HG02938 (cell line): ENCODE results near the gene TMEM51.
"Not testable (repeated sequence)": the region's sequence is repeated elsewhere in the genome, so short reads cannot be mapped to it uniquely, and the experiment has no call there.

ENCODE experiments used
- ATAC-seq: cut with Tn5 transposase; IDR thresholded peaks from one replicate; pipeline ENCODE4 v1.9.1; 2021; ENCODE audit warnings: mild to moderate bottlenecking, moderate library complexity; ENCODE audit not compliant: unreplicated experiment

The TMEM51 gene

GRCh38 chr1:15175324-15176094, 22.0 kb downstream of the TMEM51 start:
- not testable (repeated sequence) for ATAC-seq

- no peak for ATAC-seq
Measured at GRCh38 chr1:15176120-15176519, 22.6 kb downstream of the TMEM51 start.

GRCh38 chr1:15176898-15177665, 23.5 kb downstream of the TMEM51 start:
- no peak for ATAC-seq

GRCh38 chr1:15177710-15178166, 24.2 kb downstream of the TMEM51 start:
- ATAC-seq, result no peak

DNA sequence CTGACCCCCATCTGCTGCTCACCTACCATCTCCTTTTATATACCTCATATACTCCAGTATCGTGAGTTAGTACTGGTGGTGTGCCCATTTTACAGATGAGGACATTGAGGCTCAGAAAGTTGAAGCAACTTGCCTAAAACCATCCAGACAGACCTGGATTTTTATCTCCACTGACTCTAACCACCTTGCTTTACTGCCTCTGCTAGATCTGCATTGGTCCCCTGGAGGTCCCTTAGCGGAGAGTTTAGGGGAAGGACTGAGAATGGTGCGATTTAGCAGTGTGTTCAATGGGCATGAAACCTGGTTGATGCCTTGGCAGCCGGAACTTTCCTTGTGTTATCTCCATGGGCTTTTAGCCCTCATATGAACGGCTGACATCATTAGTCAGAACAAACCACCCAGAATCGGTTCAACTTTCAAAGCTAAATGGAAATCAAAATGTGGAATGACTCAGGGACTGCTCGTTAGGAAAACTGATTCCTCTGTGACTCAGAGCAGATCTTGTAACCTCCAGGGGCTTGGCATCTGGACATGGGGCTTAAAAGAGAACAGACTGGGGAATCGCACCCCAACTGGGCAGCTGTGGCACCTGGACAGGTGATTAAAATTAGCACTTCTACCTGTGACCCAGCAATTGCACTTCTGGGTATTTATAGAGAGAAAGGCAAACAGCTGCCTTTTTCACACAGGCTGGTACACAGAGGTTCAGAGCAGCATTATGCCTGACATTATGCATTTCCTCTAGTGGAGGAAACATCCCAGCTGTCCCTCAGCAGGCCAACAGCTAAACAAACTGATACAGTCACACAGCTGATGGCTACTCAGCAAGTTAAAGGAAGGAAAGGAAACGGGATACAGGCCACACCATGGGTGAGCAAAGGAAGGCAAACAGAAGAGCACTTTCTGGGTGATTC, 25.3 kb downstream of the TMEM51 start:
- no peak for ATAC-seq

- ATAC-seq, result no peak
Measured at GRCh38 chr1:15179485-15179883, 25.9 kb downstream of the TMEM51 start.

DNA sequence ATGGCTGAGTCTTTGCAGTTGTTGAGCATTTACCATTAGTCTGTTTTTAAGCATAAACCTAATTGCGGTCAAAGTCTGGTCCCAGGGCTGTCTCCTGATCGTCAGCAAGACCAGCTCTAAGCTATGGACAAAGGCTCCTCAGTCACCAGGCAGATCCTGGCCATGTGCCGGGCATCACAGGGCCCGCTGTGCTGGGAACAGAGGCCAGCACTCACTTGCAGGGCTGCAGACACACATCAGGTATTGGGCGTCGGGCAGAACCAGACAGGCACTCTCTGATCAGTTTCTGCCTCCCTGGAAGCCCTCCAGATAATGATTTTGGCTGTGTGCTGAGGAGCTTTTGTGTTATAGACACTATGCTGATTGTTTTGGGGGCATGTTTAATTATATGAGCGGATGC, 26.6 kb downstream of the TMEM51 start:
- no peak for ATAC-seq

- no peak for ATAC-seq
Measured at GRCh38 chr1:15180945-15181523, 27.5 kb downstream of the TMEM51 start.

- no peak for ATAC-seq
Measured at GRCh38 chr1:15181564-15181963, 28.0 kb downstream of the TMEM51 start.

- no peak for ATAC-seq
Measured at GRCh38 chr1:15184436-15185241, 31.1 kb downstream of the TMEM51 start.

DNA sequence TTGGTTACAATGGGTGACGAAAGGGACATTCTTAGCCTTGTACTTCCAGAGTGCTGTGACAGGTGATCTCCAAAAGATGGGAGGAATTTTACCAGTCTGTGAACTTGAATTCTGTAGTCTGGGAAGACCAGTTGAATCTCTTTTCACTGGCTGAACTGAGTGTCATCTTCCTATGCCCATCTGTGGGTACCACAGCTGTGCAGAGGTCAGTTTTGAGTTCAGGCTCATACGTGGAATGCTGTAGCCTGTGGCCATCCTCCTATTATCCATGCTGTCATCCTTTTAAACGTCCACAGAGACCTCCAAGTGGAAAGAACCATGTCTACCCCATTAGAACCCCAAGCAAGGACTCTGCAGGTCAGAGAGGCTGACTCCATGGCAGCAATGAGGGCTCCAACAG, 32.1 kb downstream of the TMEM51 start:
- no peak for ATAC-seq

- no peak for ATAC-seq
Measured at GRCh38 chr1:15186073-15186845, 32.7 kb downstream of the TMEM51 start.

DNA sequence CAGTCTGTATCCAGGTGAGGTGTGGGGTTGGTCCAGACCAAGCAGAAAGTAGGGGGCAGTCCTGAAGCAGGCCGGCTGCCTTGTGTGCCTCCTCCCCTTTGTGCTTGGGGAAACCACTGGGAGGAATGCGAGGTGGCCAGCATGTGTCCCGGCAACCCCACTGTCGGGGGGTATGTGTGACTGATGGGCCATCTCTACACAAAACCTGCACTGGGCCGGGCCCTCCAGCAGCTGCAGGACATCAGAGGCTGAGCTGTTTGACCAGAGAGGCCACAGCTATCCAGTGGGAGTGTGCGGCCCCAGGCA, 33.3 kb downstream of the TMEM51 start:
- ATAC-seq, result no peak

- no peak for ATAC-seq
Measured at GRCh38 chr1:15187175-15188129, 33.9 kb downstream of the TMEM51 start.

DNA sequence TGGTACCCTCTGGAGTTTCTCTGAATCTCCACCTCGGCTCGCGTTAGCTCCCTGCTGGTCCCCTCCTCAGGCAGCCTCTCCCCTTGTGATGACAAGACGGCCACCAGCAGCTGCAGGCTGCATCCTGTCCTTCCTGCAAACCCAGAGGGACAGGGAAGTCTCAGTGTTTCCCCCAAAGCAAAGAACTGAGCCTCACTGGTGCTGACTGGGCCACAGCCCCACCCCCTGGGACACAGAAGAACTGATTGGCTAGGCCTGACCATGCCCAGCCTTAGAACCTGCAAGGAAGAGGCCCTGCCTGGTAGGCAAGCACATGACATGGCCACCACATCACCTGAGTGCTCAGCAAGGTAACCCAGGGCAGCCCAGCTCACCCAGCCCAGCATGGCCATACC, 34.6 kb downstream of the TMEM51 start:
- no peak for ATAC-seq

- ATAC-seq, result no peak
Measured at GRCh38 chr1:15188678-15189077, 35.1 kb downstream of the TMEM51 start.

DNA sequence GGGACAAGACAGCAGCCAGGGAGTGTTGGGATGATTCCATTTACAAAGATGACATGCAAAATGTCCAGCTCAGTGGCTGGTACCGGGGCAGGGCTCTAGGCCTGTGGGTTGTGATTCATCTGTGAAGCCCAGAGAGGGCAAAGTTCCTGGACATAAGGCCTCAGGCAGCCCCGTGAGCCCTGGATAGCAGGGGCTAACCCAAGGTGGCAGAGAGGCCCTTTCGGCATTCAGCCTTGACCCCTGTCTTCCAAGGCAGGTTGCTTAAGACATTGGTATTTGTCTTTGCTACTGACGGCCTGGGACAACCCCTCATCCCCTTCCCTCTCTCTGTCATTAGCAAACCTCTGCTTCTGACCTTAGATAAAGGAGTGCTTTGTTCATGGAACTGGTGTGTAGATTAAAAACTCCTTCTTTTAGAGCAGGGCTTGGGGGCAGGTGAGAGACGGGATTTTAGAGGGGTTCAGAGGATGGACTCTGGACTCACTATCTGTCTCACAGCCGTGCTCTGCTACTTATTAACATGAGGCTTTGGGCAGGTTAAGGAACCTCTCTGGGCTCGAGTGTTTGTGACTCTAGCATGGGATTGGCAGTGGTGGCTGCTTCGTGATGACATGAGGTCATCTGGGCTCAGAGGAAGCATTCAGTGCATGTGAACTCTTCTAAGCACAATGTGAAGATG, 36.3 kb downstream of the TMEM51 start:
- ATAC-seq, result no peak

- ATAC-seq, result no peak
Measured at GRCh38 chr1:15191267-15191666, 37.7 kb downstream of the TMEM51 start.
